Mononuclear cell (primary cell): ENCODE results near the gene GPAT2. TPM values are rescaled to one million over a fixed set of nuclear protein-coding genes. Genes with fewer than 3 reads are reported as not detected.
"Not testable (repeated sequence)": the region's sequence is repeated elsewhere in the genome, so short reads cannot be mapped to it uniquely, and the experiment has no call there.

Source experiments
- H3K27me3 ChIP-seq: 2 replicates; pipeline ENCODE4 v1.6.0; 2011; ENCODE audit warnings: low read length, control low read depth; ENCODE audit not compliant: insufficient read depth
- H3K4me1 ChIP-seq: 2 replicates; pipeline ENCODE4 v1.5.1; 2011; ENCODE audit warnings: mild to moderate bottlenecking, low read length, control low read depth; ENCODE audit not compliant: insufficient read depth
- H3K4me3 ChIP-seq: 2 replicates; pipeline ENCODE4 v1.5.1; 2011; ENCODE audit warnings: mild to moderate bottlenecking, low read length, moderate library complexity
- H3K9me3 ChIP-seq: 2 replicates; pipeline ENCODE4 v1.5.1; 2011; ENCODE audit warnings: low read depth, mild to moderate bottlenecking, control low read depth, low read length
- total RNA-seq: library from RNA; depleted of rRNA; stranded (reverse); fragments of >200 nt; gene quantifications from one replicate; pipeline ENCODE4 v1.2.3, GENCODE V29; 2012

The GPAT2 gene
- total RNA-seq, 1 donor: 1.3 TPM

GRCh38 chr2:96053385-96053784, 18.7 kb upstream of the GPAT2 start:
- H3K27me3 ChIP-seq, H3K9me3 ChIP-seq, H3K4me1 ChIP-seq, H3K4me3 ChIP-seq: not testable (repeated sequence)

DNA sequence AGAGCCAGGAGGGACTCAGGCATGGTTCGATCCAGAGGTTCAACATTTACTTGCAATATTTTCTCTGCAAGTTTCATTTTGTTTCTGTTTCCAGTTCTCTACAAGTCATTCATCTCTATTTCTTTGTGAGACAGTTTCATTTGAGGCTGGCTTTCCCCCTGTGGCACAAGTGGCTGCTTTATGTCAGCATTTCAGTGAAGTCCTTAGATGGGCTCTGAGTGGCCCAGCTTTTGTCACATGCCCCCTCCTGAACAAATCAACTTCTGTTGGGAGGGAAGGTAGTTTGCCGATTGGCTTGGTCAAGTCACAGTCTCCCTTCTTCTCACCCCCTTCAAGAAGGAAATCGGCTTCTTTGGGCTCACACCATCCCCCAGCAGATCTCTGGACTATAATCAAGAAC, 17.9 kb upstream of the GPAT2 start:
- not testable (repeated sequence) for H3K4me3 ChIP-seq, H3K9me3 ChIP-seq, H3K4me1 ChIP-seq, H3K27me3 ChIP-seq

GRCh38 chr2:96049917-96050262, 15.2 kb upstream of the GPAT2 start:
- not testable (repeated sequence) for H3K4me3 ChIP-seq, H3K9me3 ChIP-seq, H3K27me3 ChIP-seq, H3K4me1 ChIP-seq

- H3K4me1 ChIP-seq, H3K9me3 ChIP-seq, H3K4me3 ChIP-seq, H3K27me3 ChIP-seq: not testable (repeated sequence)
Measured at GRCh38 chr2:96049049-96049916, 14.6 kb upstream of the GPAT2 start.

DNA sequence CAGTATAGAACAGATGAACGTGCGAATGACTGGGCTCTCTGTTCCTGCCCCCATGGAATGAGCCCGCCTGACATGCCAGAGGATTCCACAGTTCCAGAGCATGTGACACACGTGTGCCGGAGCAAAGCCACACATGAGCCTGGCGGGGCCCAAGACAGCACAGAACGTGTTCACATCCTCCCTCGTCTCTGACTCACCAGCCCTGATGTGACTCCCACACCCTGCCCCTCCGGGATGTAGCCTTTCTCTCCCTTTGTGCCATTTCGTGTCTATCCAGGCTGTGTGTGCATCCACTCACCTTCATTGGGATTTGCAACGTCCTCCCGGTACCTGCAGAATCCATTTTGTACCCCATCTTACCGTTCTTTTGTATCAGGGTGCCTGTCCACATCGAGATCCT, 838 bp upstream of the GPAT2 start:
- not testable (repeated sequence) for H3K4me1 ChIP-seq, H3K9me3 ChIP-seq, H3K27me3 ChIP-seq, H3K4me3 ChIP-seq

- H3K4me3 ChIP-seq, H3K4me1 ChIP-seq, H3K9me3 ChIP-seq, H3K27me3 ChIP-seq: not testable (repeated sequence)
Measured at GRCh38 chr2:96033997-96034396, 719 bp downstream of the GPAT2 start.

DNA sequence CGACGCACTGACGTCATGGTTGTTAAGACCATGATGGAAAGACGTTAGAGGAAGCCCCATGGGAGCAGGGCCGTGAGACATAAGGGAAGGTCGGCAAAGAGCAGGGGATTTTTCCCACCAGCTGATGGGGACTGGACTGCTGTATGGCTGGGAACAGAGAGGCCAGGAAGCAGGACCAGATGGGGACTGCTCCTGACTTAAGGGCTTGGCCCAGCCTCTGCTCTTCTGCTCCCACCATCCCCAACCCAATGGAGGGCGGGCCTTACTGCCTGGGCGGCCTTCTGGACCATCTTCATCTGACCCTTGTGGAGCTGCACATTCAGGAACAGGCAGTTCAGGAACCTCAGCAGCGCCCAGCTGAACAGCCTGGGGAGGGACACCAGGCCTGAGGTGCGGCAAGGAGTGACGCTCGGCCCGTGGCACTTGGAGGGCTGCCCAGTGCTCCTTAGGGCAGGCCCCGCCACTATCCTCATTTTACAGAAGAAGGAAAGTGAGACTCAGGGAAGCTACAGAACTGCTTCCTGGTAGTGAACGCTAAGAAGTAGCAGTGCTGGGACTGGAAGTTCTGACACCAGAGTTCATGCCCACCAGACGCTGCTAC, 6.9 kb downstream of the GPAT2 start:
- not testable (repeated sequence) for H3K9me3 ChIP-seq

GRCh38 chr2:96025755-96026154, 9.0 kb downstream of the GPAT2 start:
- H3K27me3 ChIP-seq, H3K4me1 ChIP-seq, H3K4me3 ChIP-seq, H3K9me3 ChIP-seq: not testable (repeated sequence)

More for the DNA sequence above, 6.9 kb downstream of the GPAT2 start:
- H3K4me3 ChIP-seq, H3K4me1 ChIP-seq, H3K27me3 ChIP-seq: not testable (repeated sequence)

DNA sequence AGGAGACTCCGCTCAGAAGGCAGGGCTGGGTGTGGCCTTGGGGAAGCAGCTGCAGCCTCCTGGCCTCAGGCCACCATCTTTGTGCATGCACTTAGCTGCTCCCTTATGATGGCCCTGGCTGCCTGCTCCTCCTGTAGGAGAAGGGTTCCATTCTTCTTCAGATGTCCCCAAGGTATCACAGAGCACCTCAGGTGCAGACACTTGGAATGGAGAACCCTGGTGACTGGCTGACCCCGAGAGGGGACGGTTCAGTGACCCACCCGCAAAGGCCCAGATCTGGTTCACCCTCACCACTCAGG, 9.6 kb downstream of the GPAT2 start:
- no peaks in the 10 kb centered on the region for H3K9me3 ChIP-seq
- H3K4me3 ChIP-seq: no peak overlapping the region
- H3K4me1 ChIP-seq: no peaks in the 10 kb centered on the region
- H3K27me3 ChIP-seq: no peaks in the 10 kb centered on the region

- Histone ChIP-seq H3K4me1 (no peaks in the 10 kb centered on the region), H3K4me3 (no peak overlapping the region), H3K27me3 (no peaks in the 10 kb centered on the region), H3K9me3 (no peaks in the 10 kb centered on the region)
Measured at GRCh38 chr2:96024336-96025193, 10.2 kb downstream of the GPAT2 start.

DNA sequence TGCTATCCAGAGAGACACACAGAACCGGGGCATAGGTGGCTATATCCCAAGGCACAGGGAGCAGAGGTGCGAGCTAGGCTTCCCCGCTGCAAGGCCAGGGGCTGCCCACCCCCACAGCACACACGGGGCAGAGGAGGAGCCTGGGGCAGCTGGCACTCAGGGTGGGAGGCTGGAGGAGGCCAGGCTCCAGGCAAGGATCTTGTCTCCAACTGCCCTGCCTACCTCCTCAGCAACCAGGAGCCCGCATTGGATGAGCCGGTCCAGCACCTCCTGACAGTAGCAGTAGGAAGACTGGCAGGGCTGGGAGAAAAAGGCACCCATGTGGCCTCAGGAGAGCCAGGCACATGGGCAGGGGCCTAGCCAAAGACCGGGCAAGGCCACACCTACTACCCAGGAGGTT, 11.0 kb downstream of the GPAT2 start:
- not testable (repeated sequence) for H3K4me1 ChIP-seq, H3K4me3 ChIP-seq, H3K27me3 ChIP-seq, H3K9me3 ChIP-seq

DNA sequence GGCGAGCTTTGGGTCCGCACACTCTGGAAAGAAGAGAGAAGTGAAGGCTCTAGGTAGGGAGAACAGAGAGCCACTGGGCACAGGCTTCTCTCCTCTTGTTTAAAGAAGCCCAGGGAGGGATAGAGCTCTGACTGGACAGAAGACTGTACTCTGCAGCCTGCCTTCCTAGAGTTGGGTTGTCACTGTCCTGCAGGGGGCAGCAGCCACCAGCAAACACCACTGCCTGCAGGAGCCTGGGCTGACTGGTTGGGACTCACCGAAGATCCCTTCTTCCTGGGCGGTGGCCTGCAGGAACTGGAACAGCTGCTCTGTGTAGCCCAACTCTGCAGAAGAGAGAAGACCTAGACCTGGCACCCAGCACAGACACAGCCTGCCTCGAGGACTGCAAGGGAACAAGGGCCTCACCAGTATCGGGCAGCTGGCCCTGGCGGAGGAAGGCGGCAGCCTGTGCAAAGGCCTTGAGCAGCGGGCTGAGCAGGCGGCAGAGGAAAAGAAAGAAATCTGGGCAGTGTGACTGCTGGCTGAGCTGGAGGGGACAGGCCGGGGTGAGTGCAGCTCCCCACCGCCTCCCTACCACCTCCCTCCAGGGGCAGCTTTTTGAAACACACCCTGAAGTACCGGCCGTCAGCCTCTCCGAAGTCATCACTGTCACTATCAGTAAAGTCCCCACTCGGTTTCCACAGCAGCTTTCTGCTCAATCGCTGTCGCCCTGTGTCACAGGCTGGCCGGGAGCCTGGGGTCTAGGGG, 11.8 kb downstream of the GPAT2 start:
- H3K4me1 ChIP-seq, H3K9me3 ChIP-seq, H3K27me3 ChIP-seq: not testable (repeated sequence)

DNA sequence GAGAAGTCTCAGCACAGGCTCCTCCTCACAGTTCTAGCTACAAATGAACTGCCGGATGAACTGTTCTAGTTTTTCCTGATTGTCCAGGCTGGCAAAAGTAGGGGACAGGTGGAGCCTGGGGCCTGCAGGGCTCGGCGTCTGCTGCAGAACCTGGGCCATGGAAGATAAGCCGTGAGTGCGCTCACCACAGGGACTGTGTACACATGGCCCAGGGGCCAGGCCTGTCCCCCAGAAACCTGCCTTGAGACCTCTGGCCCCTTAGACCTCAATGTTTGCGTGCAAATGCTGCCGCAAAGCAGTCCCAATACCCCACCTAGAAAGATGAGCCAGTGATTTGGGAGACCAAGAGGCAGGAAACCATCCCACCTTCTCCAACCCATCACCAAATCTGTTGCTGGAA, 12.6 kb downstream of the GPAT2 start:
- H3K27me3 ChIP-seq, H3K9me3 ChIP-seq, H3K4me3 ChIP-seq, H3K4me1 ChIP-seq: not testable (repeated sequence)

More for the DNA sequence above, 11.8 kb downstream of the GPAT2 start:
- not testable (repeated sequence) for H3K4me3 ChIP-seq

DNA sequence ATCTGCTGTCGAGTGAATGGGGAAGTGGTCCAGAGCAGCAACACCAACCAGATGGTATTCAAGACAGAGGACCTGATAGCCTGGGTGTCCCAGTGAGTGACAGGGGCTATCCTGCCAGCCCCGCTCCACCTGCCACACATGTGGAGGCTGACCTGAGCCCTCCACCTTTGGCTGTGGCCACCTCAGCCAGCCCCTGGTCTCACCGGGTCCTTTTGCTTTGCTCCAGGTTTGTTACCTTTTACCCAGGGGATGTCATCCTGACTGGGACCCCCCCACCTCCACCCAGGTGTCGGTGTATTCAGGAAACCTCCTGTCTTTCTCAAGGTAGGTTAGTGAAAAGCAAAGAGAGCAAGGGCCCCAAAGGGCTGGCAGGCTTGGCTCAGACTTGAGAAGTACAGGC, 13.6 kb downstream of the GPAT2 start:
- not testable (repeated sequence) for H3K4me3 ChIP-seq, H3K27me3 ChIP-seq, H3K9me3 ChIP-seq, H3K4me1 ChIP-seq

DNA sequence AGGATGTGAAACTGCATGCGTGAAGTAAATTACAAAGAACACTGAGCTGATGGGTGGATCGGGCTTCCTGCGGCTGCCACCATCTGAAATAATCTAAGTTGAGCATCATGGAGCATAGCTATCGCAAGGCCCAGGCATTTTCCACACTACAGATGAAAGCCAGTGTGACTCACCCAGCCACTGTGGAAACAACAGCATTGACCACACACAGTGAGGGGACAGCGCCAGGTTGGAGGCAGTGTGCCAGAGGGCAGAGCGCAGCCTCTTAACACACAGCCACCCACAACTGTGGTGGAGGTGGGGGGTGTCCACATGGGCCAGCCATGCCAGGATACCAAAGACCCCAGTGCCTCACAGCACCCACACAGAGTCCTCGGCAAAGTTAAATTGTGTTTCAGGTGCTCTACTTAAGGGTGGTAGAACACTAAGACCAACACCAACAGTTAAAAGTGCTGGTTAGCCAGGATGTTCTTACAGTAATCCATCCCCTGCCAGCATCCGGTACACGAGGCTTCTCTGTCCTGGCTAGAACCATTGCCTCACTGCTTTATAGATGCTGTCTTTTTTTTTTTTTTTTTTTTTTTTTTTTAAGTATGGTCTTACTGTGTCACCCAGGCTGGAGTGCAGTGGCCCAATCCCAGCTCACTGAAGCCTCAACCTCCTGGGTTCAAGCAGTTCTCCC, 14.7 kb downstream of the GPAT2 start:
- not testable (repeated sequence) for H3K4me1 ChIP-seq, H3K9me3 ChIP-seq

More for the DNA sequence above, 14.7 kb downstream of the GPAT2 start:
- H3K4me3 ChIP-seq, H3K27me3 ChIP-seq: not testable (repeated sequence)
